AG09319 (cell line): Measurements from ENCODE around the gene LAMB3.

Source experiments
- DNase-seq: peaks from one replicate; pipeline ENCODE4 v3.0.0-alpha.2; 2010; ENCODE audit warnings: low read depth; ENCODE audit errors: extremely low read depth
- TF ChIP-seq, protein P1 (sequence below): IDR thresholded peaks from 2 replicates; pipeline ENCODE4 v1.5.1; 2011; ENCODE audit warnings: low read depth, mild to moderate bottlenecking, inconsistent platforms, low read length, moderate library complexity

Gene LAMB3

DNA sequence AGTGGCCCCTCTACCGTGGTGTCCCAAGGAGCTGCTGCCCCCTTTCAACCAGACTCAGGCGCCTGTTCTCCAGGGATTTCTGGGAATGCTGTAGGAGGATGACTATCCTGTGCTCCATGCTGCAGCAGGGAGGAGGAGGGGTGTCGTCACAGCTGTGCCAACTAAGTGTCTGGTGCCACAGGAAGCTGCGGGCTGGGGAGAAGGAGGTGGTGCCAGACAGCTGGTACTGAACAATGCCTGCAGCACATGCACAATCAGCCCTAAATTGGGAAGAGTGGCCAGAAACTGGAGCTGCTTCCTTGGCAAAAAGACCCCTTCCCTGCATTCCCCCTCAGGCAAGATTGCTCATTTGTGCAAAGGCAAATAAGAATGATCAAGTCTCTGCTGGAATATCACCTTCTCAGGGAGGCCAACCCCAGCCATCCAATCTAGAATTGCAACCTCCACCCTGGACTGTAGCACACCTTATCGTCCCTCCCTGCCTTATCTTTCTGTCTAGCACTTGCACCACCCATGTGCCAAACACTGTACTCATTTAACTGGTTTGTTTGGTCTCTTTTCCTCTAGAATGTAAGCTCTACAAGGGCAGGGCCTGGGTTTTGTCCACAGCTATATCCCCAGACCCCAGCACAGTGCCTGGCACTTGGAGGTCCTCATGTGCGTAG lies 33.3 kb downstream of the LAMB3 start:
- TF ChIP-seq, protein P1, sequence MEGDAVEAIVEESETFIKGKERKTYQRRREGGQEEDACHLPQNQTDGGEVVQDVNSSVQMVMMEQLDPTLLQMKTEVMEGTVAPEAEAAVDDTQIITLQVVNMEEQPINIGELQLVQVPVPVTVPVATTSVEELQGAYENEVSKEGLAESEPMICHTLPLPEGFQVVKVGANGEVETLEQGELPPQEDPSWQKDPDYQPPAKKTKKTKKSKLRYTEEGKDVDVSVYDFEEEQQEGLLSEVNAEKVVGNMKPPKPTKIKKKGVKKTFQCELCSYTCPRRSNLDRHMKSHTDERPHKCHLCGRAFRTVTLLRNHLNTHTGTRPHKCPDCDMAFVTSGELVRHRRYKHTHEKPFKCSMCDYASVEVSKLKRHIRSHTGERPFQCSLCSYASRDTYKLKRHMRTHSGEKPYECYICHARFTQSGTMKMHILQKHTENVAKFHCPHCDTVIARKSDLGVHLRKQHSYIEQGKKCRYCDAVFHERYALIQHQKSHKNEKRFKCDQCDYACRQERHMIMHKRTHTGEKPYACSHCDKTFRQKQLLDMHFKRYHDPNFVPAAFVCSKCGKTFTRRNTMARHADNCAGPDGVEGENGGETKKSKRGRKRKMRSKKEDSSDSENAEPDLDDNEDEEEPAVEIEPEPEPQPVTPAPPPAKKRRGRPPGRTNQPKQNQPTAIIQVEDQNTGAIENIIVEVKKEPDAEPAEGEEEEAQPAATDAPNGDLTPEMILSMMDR, result no peak
- no peak for DNase-seq

DNA sequence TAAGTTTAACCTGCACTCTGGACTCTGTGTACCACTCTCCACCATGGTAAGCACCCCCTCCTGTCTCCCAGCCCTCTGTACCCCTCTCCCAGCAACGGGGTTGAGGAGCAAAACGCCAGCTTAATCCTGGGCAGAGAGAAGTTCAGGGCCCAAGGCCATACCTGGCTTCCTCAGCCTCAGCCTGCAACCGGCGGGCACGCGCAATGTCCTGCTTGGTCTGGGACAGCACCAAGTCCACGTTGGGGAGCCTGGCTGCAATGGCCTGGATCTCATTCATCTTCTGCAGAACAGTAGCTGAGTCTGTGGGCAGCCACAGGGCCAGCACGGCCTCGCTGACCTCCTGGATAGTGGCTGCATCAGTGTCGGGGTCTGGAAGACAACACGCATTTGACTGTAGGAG lies 33.9 kb downstream of the LAMB3 start:
- TF ChIP-seq, protein P1, result no peak
- no peak for DNase-seq

DNA sequence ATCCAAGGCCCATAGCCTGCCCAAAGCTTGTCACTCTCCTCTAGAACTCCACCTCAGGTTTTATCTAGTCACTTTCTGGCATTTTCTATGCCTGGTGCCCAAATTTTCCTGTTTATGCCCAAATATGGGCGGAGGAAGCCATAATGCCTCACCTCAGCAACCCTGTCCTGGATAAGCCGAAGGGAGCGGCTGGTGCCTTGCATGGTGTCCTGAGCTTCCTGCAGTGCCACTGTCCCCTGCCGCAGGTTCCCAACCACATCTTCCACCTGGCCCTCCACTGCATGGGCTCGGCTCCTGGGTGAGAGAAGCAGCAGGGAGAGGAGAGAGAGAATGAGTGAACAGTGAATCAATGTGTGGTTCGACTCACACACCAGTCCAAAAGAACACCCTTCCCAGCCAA lies 34.5 kb downstream of the LAMB3 start:
- TF ChIP-seq, protein P1, result no peak
- no peak for DNase-seq

DNA sequence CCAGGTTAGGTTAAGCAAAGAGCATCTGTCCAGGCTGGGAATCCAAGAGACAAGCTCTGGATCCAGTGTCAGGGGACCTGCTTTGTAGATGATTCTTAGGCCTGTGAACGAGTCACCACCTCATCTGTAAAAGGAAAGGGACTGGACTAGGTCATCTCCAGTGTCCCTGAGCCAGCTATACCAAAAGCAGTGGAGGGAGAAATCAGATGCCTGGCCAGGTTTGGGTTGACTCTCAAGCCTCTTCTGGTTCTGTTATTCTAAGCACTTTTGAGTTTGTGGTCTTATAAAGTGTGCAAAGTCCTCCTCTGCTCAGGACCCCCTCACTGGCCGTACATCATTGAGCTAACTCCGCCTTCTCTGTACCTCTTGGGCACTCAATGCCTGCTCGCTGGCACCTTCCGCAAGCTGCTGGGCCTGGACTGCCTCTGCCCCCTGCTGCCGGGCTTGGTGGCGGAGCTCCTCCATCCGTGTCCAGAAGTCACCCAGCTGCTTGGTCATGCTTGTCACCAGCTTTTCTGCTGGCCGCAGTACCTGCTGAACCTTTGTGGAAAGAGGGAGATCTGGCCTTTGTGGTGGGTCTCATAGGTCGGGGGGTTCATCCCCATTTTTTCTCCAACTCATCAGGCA lies 35.1 kb downstream of the LAMB3 start:
- TF ChIP-seq, protein P1, result no peak
- no peak for DNase-seq

DNA sequence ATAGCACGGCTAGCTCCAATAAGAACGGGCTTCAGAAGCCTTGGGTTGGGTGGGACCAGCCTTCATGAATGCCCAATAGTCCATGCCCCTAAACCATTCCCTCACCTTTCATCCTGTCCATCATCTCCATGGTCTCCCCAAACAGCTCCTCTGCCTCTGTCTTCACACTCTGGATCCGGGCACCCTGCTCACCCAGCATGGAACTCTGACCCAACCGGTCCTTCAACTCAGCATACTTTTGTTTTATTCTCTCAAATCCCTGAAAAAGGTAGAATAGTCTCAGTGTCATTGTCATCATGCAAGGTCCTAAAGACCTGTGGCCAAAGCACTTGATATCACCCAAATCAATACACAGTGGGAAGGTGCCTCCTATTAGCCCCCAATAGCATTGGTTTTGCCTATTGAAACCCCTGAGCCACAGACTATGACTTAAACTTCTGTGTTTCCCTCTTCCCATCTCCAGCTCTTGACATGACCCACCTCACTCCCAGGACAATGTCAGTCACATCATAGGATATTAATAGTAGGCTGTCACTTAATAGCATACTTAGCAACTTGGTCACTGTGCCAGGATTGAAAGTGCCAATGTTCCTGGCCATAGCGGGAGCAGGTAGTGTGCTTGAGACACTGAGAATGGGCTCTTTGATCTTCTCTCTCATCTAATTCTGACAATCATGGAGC lies 35.7 kb downstream of the LAMB3 start:
- no peak for DNase-seq
- TF ChIP-seq, protein P1, result no peak

DNA sequence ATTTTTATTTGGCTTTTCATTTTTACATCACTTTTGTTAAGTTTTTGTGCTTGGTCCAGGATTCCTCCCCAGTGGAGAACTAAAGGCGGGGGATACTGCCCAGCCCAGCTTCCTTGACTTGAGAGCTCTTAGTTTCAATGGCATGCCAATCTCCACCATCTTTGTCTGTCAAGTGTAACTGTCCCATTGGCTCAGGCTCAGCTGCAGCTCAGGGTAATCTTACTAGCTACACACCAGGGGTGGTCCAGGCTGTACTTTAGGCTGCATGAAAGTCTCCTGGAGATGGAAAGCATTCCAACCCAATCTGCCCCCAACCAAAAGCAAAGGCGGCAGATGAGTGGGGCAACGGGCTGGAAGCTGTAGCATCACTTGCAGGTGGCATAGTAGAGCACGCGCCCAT lies 37.3 kb downstream of the LAMB3 start:
- no peak for DNase-seq
- TF ChIP-seq, protein P1, result no peak

DNA sequence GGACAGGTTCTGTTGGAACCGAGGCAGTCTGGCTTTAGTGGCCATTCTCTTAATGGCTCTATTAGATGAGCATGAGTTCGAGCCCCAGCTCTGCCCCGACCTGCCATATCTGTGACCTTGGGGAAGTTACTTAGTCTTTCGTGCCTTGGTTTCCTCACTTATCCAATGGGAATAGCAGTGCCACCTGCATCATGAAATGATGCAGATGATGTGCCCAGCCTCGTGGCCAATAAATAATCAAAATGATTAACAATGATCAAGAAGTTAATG lies 38.1 kb downstream of the LAMB3 start:
- no peak for DNase-seq
- TF ChIP-seq, protein P1, result no peak
